Transverse colon (tissue), 4 donors: Measurements from ENCODE around the gene MEMO1.

Source experiments
- EP300 ChIP-seq: sonication (generic); formaldehyde crosslinking; IDR thresholded peaks from one replicate; pipeline ENCODE4 v1.6.1; 2017; ENCODE audit warnings: antibody characterized with exemption, low read depth
- POLR2AphosphoS5 ChIP-seq, 3 donors: sonication (generic); formaldehyde crosslinking; IDR thresholded peaks; one replicate each; pipeline ENCODE4 v1.6.1; 2016; ENCODE audit warnings: antibody characterized with exemption in 3 of 3
- TF ChIP-seq, protein P1 (sequence below), 5 experiments: fragments of 200-600 bp in 3 of 5; fragments of 450-650 bp in 2 of 5; sonication (generic) in 3 of 5; IDR thresholded peaks; 1 replicate in 2 of 5; 2 replicates in 3 of 5; pipeline ENCODE4 v1.5.1; 2016 to 2017; ENCODE audit warnings: antibody characterized with exemption in 5 of 5, inconsistent platforms in 3 of 5, mild to moderate bottlenecking in 2 of 5, moderate library complexity in 1 of 5

DNA sequence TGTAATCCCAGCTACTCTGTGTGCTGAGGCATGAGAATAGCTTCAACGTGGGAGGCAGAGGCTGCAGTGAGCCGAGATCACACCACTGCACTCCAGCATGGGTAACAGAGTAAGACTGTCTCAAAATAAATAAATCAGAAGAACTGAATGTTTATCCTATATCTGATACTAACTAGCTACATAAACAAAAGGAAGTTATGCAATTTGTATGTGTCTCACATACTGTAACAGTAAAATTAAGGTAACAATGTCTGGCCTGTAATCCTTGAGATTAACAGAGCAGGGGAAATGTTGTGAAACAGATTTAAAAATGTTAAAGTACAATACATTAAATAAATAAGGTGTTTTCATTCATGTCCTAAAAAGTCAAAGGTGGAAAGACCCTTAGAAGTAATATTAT is 150.8 kb downstream of the MEMO1 start:
- TF ChIP-seq POLR2AphosphoS5 (IDR thresholded peaks at IDR 0.05) = no peak
- TF ChIP-seq, protein P1, sequence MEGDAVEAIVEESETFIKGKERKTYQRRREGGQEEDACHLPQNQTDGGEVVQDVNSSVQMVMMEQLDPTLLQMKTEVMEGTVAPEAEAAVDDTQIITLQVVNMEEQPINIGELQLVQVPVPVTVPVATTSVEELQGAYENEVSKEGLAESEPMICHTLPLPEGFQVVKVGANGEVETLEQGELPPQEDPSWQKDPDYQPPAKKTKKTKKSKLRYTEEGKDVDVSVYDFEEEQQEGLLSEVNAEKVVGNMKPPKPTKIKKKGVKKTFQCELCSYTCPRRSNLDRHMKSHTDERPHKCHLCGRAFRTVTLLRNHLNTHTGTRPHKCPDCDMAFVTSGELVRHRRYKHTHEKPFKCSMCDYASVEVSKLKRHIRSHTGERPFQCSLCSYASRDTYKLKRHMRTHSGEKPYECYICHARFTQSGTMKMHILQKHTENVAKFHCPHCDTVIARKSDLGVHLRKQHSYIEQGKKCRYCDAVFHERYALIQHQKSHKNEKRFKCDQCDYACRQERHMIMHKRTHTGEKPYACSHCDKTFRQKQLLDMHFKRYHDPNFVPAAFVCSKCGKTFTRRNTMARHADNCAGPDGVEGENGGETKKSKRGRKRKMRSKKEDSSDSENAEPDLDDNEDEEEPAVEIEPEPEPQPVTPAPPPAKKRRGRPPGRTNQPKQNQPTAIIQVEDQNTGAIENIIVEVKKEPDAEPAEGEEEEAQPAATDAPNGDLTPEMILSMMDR (IDR thresholded peaks at IDR 0.05) = no peak
- TF ChIP-seq EP300 = no peak
